ENCODE data around the gene CACNB4. TPM values are rescaled to one million over a fixed set of nuclear protein-coding genes. Genes with fewer than 3 reads are reported as not detected.
"Not testable (repeated sequence)": the region's sequence is repeated elsewhere in the genome, so short reads cannot be mapped to it uniquely, and the experiment has no call there.

CACNB4 gene
- polyA plus RNA-seq, 3 donors from 2014 or later, result 0.11 TPM; not detected in 2

- Mint-ChIP-seq H3K9me3 (no peaks in the 10 kb centered on the region), H3K4me3 (no peak overlapping the region), H3K36me3 (peaks cover 11 to 23% (median 20%) of the 10 kb centered on the region in 3 donors), H3K27ac (peak overlapping the region in 2 of 6 donors; percentile 26 to 37), H3K4me1 (peaks cover 20 to 44% of the 10 kb centered on the region in 2 donors), H3K27me3 (ENCODE audit: low read depth in 3 of 3) (no peaks in the 10 kb centered on the region)
- DNase-seq, result no peak
Observed at GRCh38 chr2:151815821-151816489, 282.9 kb downstream of the CACNB4 start.

GRCh38 chr2:151810489-151810888 is 288.4 kb downstream of the CACNB4 start:
- Mint-ChIP-seq H3K4me1 (peaks cover 4 to 5% of the 10 kb centered on the region in 2 donors), H3K27ac (peak overlapping the region in 4 of 6 donors; percentile 7 to 69 (median 42)), H3K36me3 (peaks cover 17 to 32% (median 21%) of the 10 kb centered on the region in 3 donors), H3K4me3 (no peak overlapping the region), H3K27me3 (ENCODE audit: low read depth in 3 of 3) (no peaks in the 10 kb centered on the region), H3K9me3 (no peaks in the 10 kb centered on the region)
- DNase-seq, result no peak

GRCh38 chr2:151809073-151809383 is 289.8 kb downstream of the CACNB4 start:
- Mint-ChIP-seq H3K27ac (no peak overlapping the region), H3K9me3 (no peaks in the 10 kb centered on the region), H3K4me1 (peaks cover 4 to 5% of the 10 kb centered on the region in 2 donors), H3K36me3 (peaks cover 17 to 28% (median 20%) of the 10 kb centered on the region in 3 donors), H3K27me3 (ENCODE audit: low read depth in 3 of 3) (no peaks in the 10 kb centered on the region), H3K4me3 (no peak overlapping the region)
- DNase-seq, result no peak

GRCh38 chr2:151808258-151809072 is 290.4 kb downstream of the CACNB4 start:
- no peaks in the 10 kb centered on the region for H3K27me3 Mint-ChIP-seq (ENCODE audit: low read depth in 3 of 3)
- peaks cover 19 to 25% (median 20%) of the 10 kb centered on the region in 3 donors for H3K36me3 Mint-ChIP-seq
- H3K9me3 Mint-ChIP-seq, result no peaks in the 10 kb centered on the region
- peak; percentile 20 to 38 (median 21) for DNase-seq
- H3K27ac Mint-ChIP-seq, result no peak overlapping the region
- H3K4me1 Mint-ChIP-seq, result peaks cover 4 to 5% of the 10 kb centered on the region in 2 donors
- no peak overlapping the region for H3K4me3 Mint-ChIP-seq

GRCh38 chr2:151805961-151806360 is 292.9 kb downstream of the CACNB4 start:
- DNase-seq, result peak in 1 of 3 donors; percentile 7
- H3K9me3 Mint-ChIP-seq, result no peaks in the 10 kb centered on the region
- H3K4me3 Mint-ChIP-seq, result no peak overlapping the region
- H3K27ac Mint-ChIP-seq, result no peak overlapping the region
- peaks cover 4 to 5% of the 10 kb centered on the region in 2 donors for H3K4me1 Mint-ChIP-seq
- H3K36me3 Mint-ChIP-seq, result peaks cover 15 to 19% (median 16%) of the 10 kb centered on the region in 3 donors
- no peaks in the 10 kb centered on the region for H3K27me3 Mint-ChIP-seq (ENCODE audit: low read depth in 3 of 3)

GRCh38 chr2:151805343-151805742 is 293.5 kb downstream of the CACNB4 start:
- no peaks in the 10 kb centered on the region for H3K9me3 Mint-ChIP-seq
- H3K36me3 Mint-ChIP-seq, result peaks cover 12 to 22% (median 16%) of the 10 kb centered on the region in 3 donors
- H3K27me3 Mint-ChIP-seq (ENCODE audit: low read depth in 3 of 3), result no peaks in the 10 kb centered on the region
- H3K4me3 Mint-ChIP-seq, result no peak overlapping the region
- no peak overlapping the region for H3K27ac Mint-ChIP-seq
- DNase-seq, result no peak
- H3K4me1 Mint-ChIP-seq, result peaks cover 4 to 5% of the 10 kb centered on the region in 2 donors

GRCh38 chr2:151803811-151804210 is 295.0 kb downstream of the CACNB4 start:
- Mint-ChIP-seq H3K9me3 (no peaks in the 10 kb centered on the region), H3K36me3 (peaks cover 15 to 25% (median 16%) of the 10 kb centered on the region in 3 donors), H3K4me1 (peaks cover 3 to 5% of the 10 kb centered on the region in 2 donors), H3K27me3 (ENCODE audit: low read depth in 3 of 3) (no peaks in the 10 kb centered on the region), H3K27ac (no peak overlapping the region), H3K4me3 (no peak overlapping the region)
- DNase-seq, result no peak

GRCh38 chr2:151802315-151802714 is 296.5 kb downstream of the CACNB4 start:
- Mint-ChIP-seq H3K36me3 (peaks cover 15 to 25% (median 16%) of the 10 kb centered on the region in 3 donors), H3K9me3 (no peaks in the 10 kb centered on the region), H3K27me3 (ENCODE audit: low read depth in 3 of 3) (no peaks in the 10 kb centered on the region), H3K4me3 (no peak overlapping the region), H3K4me1 (peaks cover 0 to 5% of the 10 kb centered on the region in 2 donors), H3K27ac (no peak overlapping the region)
- DNase-seq, result no peak

GRCh38 chr2:151799886-151800292 is 299.0 kb downstream of the CACNB4 start:
- H3K36me3 Mint-ChIP-seq, result peaks cover 16 to 31% (median 20%) of the 10 kb centered on the region in 3 donors
- no peak for DNase-seq

GRCh38 chr2:151796774-151797173 is 302.1 kb downstream of the CACNB4 start:
- Mint-ChIP-seq H3K4me1 (peaks cover 4 to 12% of the 10 kb centered on the region in 2 donors), H3K27ac (peak overlapping the region in 2 of 6 donors; percentile 43 to 55), H3K9me3 (no peaks in the 10 kb centered on the region), H3K27me3 (ENCODE audit: low read depth in 3 of 3) (no peaks in the 10 kb centered on the region), H3K4me3 (no peak overlapping the region), H3K36me3 (peaks cover 6 to 26% (median 22%) of the 10 kb centered on the region in 3 donors)
- no peak for DNase-seq

More at GRCh38 chr2:151799886-151800292, 299.0 kb downstream of the CACNB4 start:
- Mint-ChIP-seq H3K27ac (no peak overlapping the region), H3K4me1 (peaks cover 4 to 17% of the 10 kb centered on the region in 2 donors), H3K4me3 (no peak overlapping the region), H3K27me3 (ENCODE audit: low read depth in 3 of 3) (no peaks in the 10 kb centered on the region), H3K9me3 (no peaks in the 10 kb centered on the region)

GRCh38 chr2:151795646-151796240 is 303.1 kb downstream of the CACNB4 start:
- H3K4me3 Mint-ChIP-seq, result no peak overlapping the region
- peaks cover 6 to 25% (median 24%) of the 10 kb centered on the region in 3 donors for H3K36me3 Mint-ChIP-seq
- DNase-seq, result no peak
- no peaks in the 10 kb centered on the region for H3K27me3 Mint-ChIP-seq (ENCODE audit: low read depth in 3 of 3)
- no peaks in the 10 kb centered on the region for H3K9me3 Mint-ChIP-seq
- H3K27ac Mint-ChIP-seq, result peak overlapping the region in 1 of 6 donors; percentile 42
- H3K4me1 Mint-ChIP-seq, result peaks cover 8 to 18% of the 10 kb centered on the region in 2 donors

- H3K4me1 Mint-ChIP-seq, result peaks cover 8 to 18% of the 10 kb centered on the region in 2 donors
- H3K27me3 Mint-ChIP-seq (ENCODE audit: low read depth in 3 of 3); H3K9me3 Mint-ChIP-seq; H3K4me3 Mint-ChIP-seq; DNase-seq; H3K27ac Mint-ChIP-seq: not testable (repeated sequence)
- H3K36me3 Mint-ChIP-seq, result peaks cover 0 to 27% (median 19%) of the 10 kb centered on the region in 3 donors
Observed at GRCh38 chr2:151794422-151794821, 304.4 kb downstream of the CACNB4 start.

GRCh38 chr2:151793123-151793522 is 305.7 kb downstream of the CACNB4 start:
- no peak for DNase-seq
- peaks cover 8 to 18% of the 10 kb centered on the region in 2 donors for H3K4me1 Mint-ChIP-seq
- H3K9me3 Mint-ChIP-seq, result no peaks in the 10 kb centered on the region
- peaks cover 0 to under 1% (median 0%) of the 10 kb centered on the region in 3 donors for H3K27me3 Mint-ChIP-seq (ENCODE audit: low read depth in 3 of 3)
- no peak overlapping the region for H3K4me3 Mint-ChIP-seq
- no peak overlapping the region for H3K27ac Mint-ChIP-seq
- H3K36me3 Mint-ChIP-seq, result peaks cover 0 to 28% (median 20%) of the 10 kb centered on the region in 3 donors

GRCh38 chr2:151792589-151792988 is 306.3 kb downstream of the CACNB4 start:
- Mint-ChIP-seq H3K27ac (no peak overlapping the region), H3K4me3 (no peak overlapping the region), H3K4me1 (peaks cover 8 to 18% of the 10 kb centered on the region in 2 donors), H3K27me3 (ENCODE audit: low read depth in 3 of 3) (peaks cover 0 to 2% (median 0%) of the 10 kb centered on the region in 3 donors), H3K36me3 (peaks cover 0 to 28% (median 23%) of the 10 kb centered on the region in 3 donors), H3K9me3 (no peaks in the 10 kb centered on the region)
- no peak for DNase-seq

Measured in immature natural killer cell (primary cell).